Activated CD4-positive, alpha-beta T cell treated with anti-CD3 and anti-CD28 coated beads, Interleukin-2, amount 10 ng/mL, durations not matched to agents 7 days and 5 days (primary cell): ENCODE measurements around the gene CLASP2. TPM values are rescaled to one million over a fixed set of nuclear protein-coding genes. Genes with fewer than 3 reads are reported as not detected.

Experiments
- CTCF ChIA-PET: fragments of 350-600 bp; sonication (Branson Sonifier 250); formaldehyde crosslinking; loops from one replicate; lab custom pipeline; 2021; ENCODE audit warnings: antibody characterized with exemption; lab: Charles Lee
- POLR2A ChIA-PET: fragments of 350-600 bp; sonication (Branson Sonifier 250); formaldehyde crosslinking; loops from one replicate; lab custom pipeline; 2021; ENCODE audit warnings: antibody characterized with exemption; lab: Charles Lee
- DNase-seq: peaks from one replicate; pipeline ENCODE4 v3.0.0-alpha.2; 2020
- H3K27ac Mint-ChIP-seq: one replicate; pipeline ENCODE4 v1.8.0; 2021; ENCODE audit warnings: mild to moderate bottlenecking, moderate library complexity, mixed read lengths
- H3K27me3 Mint-ChIP-seq: one replicate; pipeline ENCODE4 v1.8.0; 2021; ENCODE audit warnings: mixed read lengths
- H3K36me3 Mint-ChIP-seq: one replicate; pipeline ENCODE4 v1.8.0; 2021; ENCODE audit warnings: low read depth, mixed read lengths
- H3K4me1 Mint-ChIP-seq: one replicate; pipeline ENCODE4 v1.8.0; 2021; ENCODE audit warnings: mixed read lengths
- H3K4me3 Mint-ChIP-seq: one replicate; pipeline ENCODE4 v1.8.0; 2021; ENCODE audit warnings: mild to moderate bottlenecking, moderate library complexity, mixed read lengths
- H3K9me3 Mint-ChIP-seq: one replicate; pipeline ENCODE4 v1.8.0; 2021; ENCODE audit warnings: mixed read lengths
- total RNA-seq, 2 experiments: library from RNA; stranded (reverse); gene quantifications; one replicate each; pipeline ENCODE4 v1.2.3, GENCODE V29; 2021

CLASP2 gene
- total RNA-seq, 2 experiments from 2014 or later: 45.0 to 54.8 TPM

- Mint-ChIP-seq H3K27me3 (no peaks in the 10 kb centered on the region), H3K4me3 (no peak overlapping the region), H3K27ac (no peak overlapping the region), H3K36me3 (peaks cover 20% of the 10 kb centered on the region), H3K4me1 (no peaks in the 10 kb centered on the region), H3K9me3 (no peaks in the 10 kb centered on the region)
- ChIA-PET POLR2A (no interaction called here), CTCF (interaction anchor here (1.0 kb wide), 1 partner anchor 56 kb away, joined by 3 read pairs; no protein-coding TSS in a partner anchor)
- no peak for DNase-seq
These were observed 142.7 kb downstream of the CLASP2 start for GRCh38 chr3:33575311-33575710.

GRCh38 chr3:33557829-33558228 is 160.2 kb downstream of the CLASP2 start:
- no peak overlapping the region for H3K4me3 Mint-ChIP-seq
- H3K36me3 Mint-ChIP-seq: peaks cover 9% of the 10 kb centered on the region
- no peaks in the 10 kb centered on the region for H3K27me3 Mint-ChIP-seq
- no peaks in the 10 kb centered on the region for H3K4me1 Mint-ChIP-seq
- POLR2A ChIA-PET: no interaction called here
- no peak overlapping the region for H3K27ac Mint-ChIP-seq
- DNase-seq: no peak
- CTCF ChIA-PET: interaction anchor here (0.6 to 0.8 kb wide), 2 partner anchors 12 to 1309 kb away, joined by 3 read pairs; no protein-coding TSS in a partner anchor
- H3K9me3 Mint-ChIP-seq: no peaks in the 10 kb centered on the region

GRCh38 chr3:33557279-33557678 is 160.8 kb downstream of the CLASP2 start:
- Mint-ChIP-seq H3K9me3 (no peaks in the 10 kb centered on the region), H3K27ac (no peak overlapping the region), H3K27me3 (no peaks in the 10 kb centered on the region), H3K4me3 (no peak overlapping the region), H3K36me3 (peaks cover 12% of the 10 kb centered on the region), H3K4me1 (no peaks in the 10 kb centered on the region)
- CTCF ChIA-PET: interaction anchor here (0.6 to 0.8 kb wide), 3 partner anchors 11 to 1309 kb away, joined by 3 read pairs; no protein-coding TSS in a partner anchor
- DNase-seq: no peak
- POLR2A ChIA-PET: no interaction called here

- Mint-ChIP-seq H3K36me3 (peaks cover 20% of the 10 kb centered on the region), H3K4me3 (no peak overlapping the region), H3K27me3 (no peaks in the 10 kb centered on the region), H3K9me3 (peaks cover 6% of the 10 kb centered on the region), H3K27ac (no peak overlapping the region), H3K4me1 (no peaks in the 10 kb centered on the region)
- DNase-seq: no peak
- POLR2A ChIA-PET: no interaction called here
- CTCF ChIA-PET: no interaction called here
These were observed 171.0 kb downstream of the CLASP2 start for GRCh38 chr3:33547101-33547500.

GRCh38 chr3:33544126-33544525 is 173.9 kb downstream of the CLASP2 start:
- peaks cover 17% of the 10 kb centered on the region for H3K36me3 Mint-ChIP-seq
- POLR2A ChIA-PET: no interaction called here
- H3K9me3 Mint-ChIP-seq: peaks cover 6% of the 10 kb centered on the region

GRCh38 chr3:33543601-33544000 is 174.5 kb downstream of the CLASP2 start:
- ChIA-PET CTCF (no interaction called here), POLR2A (no interaction called here)
- H3K4me3 Mint-ChIP-seq: no peak overlapping the region
- H3K4me1 Mint-ChIP-seq: no peaks in the 10 kb centered on the region
- no peak for DNase-seq
- peaks cover 4% of the 10 kb centered on the region for H3K9me3 Mint-ChIP-seq
- H3K27ac Mint-ChIP-seq: no peak overlapping the region
- H3K27me3 Mint-ChIP-seq: no peaks in the 10 kb centered on the region
- peaks cover 17% of the 10 kb centered on the region for H3K36me3 Mint-ChIP-seq

More at GRCh38 chr3:33544126-33544525, 173.9 kb downstream of the CLASP2 start:
- Mint-ChIP-seq H3K4me1 (no peaks in the 10 kb centered on the region), H3K4me3 (no peak overlapping the region), H3K27ac (no peak overlapping the region), H3K27me3 (no peaks in the 10 kb centered on the region)
- no peak for DNase-seq
- CTCF ChIA-PET: no interaction called here

GRCh38 chr3:33541918-33542317 is 176.1 kb downstream of the CLASP2 start:
- Mint-ChIP-seq H3K4me1 (no peaks in the 10 kb centered on the region), H3K36me3 (peaks cover 17% of the 10 kb centered on the region), H3K27me3 (no peaks in the 10 kb centered on the region), H3K9me3 (no peaks in the 10 kb centered on the region), H3K27ac (no peak overlapping the region), H3K4me3 (no peak overlapping the region)
- ChIA-PET POLR2A (no interaction called here), CTCF (no interaction called here)
- no peak for DNase-seq

GRCh38 chr3:33538678-33539339 is 179.2 kb downstream of the CLASP2 start:
- POLR2A ChIA-PET: interaction anchor here (0.7 kb wide), 1 partner anchor 260 kb away, joined by 11 read pairs; no protein-coding TSS in a partner anchor

GRCh38 chr3:33537133-33537532 is 180.9 kb downstream of the CLASP2 start:
- Mint-ChIP-seq H3K27me3 (no peaks in the 10 kb centered on the region), H3K9me3 (no peaks in the 10 kb centered on the region), H3K36me3 (peaks cover 30% of the 10 kb centered on the region), H3K4me1 (no peaks in the 10 kb centered on the region), H3K27ac (no peak overlapping the region), H3K4me3 (no peak overlapping the region)
- ChIA-PET POLR2A (interaction anchor here (0.6 kb wide), 1 partner anchor 96 kb away, joined by 22 read pairs; no protein-coding TSS in a partner anchor), CTCF (no interaction called here)
- DNase-seq: no peak

More at GRCh38 chr3:33538678-33539339, 179.2 kb downstream of the CLASP2 start:
- Mint-ChIP-seq H3K4me3 (no peak overlapping the region), H3K4me1 (no peaks in the 10 kb centered on the region), H3K27me3 (no peaks in the 10 kb centered on the region), H3K36me3 (peaks cover 28% of the 10 kb centered on the region), H3K27ac (no peak overlapping the region), H3K9me3 (no peaks in the 10 kb centered on the region)
- DNase-seq: no peak
- CTCF ChIA-PET: interaction anchor here (0.7 kb wide), 1 partner anchor 471 kb away, joined by 4 read pairs; no protein-coding TSS in a partner anchor

GRCh38 chr3:33526787-33527186 is 191.3 kb downstream of the CLASP2 start:
- CTCF ChIA-PET: interaction anchor here (0.6 kb wide), 1 partner anchor 825 kb away, joined by 4 read pairs; no protein-coding TSS in a partner anchor

GRCh38 chr3:33525232-33525631 is 192.8 kb downstream of the CLASP2 start:
- peaks cover 56% of the 10 kb centered on the region for H3K36me3 Mint-ChIP-seq
- H3K27me3 Mint-ChIP-seq: no peaks in the 10 kb centered on the region
- H3K4me3 Mint-ChIP-seq: no peak overlapping the region
- ChIA-PET CTCF (no interaction called here), POLR2A (no interaction called here)
- H3K9me3 Mint-ChIP-seq: peaks cover 30% of the 10 kb centered on the region
- H3K27ac Mint-ChIP-seq: no peak overlapping the region
- H3K4me1 Mint-ChIP-seq: no peaks in the 10 kb centered on the region
- no peak for DNase-seq

More at GRCh38 chr3:33526787-33527186, 191.3 kb downstream of the CLASP2 start:
- Mint-ChIP-seq H3K36me3 (peaks cover 65% of the 10 kb centered on the region), H3K9me3 (peaks cover 38% of the 10 kb centered on the region), H3K4me1 (no peaks in the 10 kb centered on the region), H3K27ac (no peak overlapping the region), H3K27me3 (no peaks in the 10 kb centered on the region), H3K4me3 (no peak overlapping the region)
- POLR2A ChIA-PET: no interaction called here
- no peak for DNase-seq

- H3K9me3 Mint-ChIP-seq: peaks cover 21% of the 10 kb centered on the region
- peaks cover 45% of the 10 kb centered on the region for H3K36me3 Mint-ChIP-seq
- no peaks in the 10 kb centered on the region for H3K4me1 Mint-ChIP-seq
- DNase-seq: no peak
- ChIA-PET CTCF (no interaction called here), POLR2A (interaction anchor here (0.7 kb wide), 1 partner anchor 28 kb away, joined by 3 read pairs; no protein-coding TSS in a partner anchor)
- H3K27me3 Mint-ChIP-seq: no peaks in the 10 kb centered on the region
- no peak overlapping the region for H3K4me3 Mint-ChIP-seq
- no peak overlapping the region for H3K27ac Mint-ChIP-seq
These were observed 194.9 kb downstream of the CLASP2 start for GRCh38 chr3:33523093-33523667.

- Mint-ChIP-seq H3K4me3 (no peak overlapping the region), H3K4me1 (no peaks in the 10 kb centered on the region)
- POLR2A ChIA-PET: no interaction called here
These were observed 196.3 kb downstream of the CLASP2 start for GRCh38 chr3:33521736-33522135.

More at GRCh38 chr3:33521736-33522135, 196.3 kb downstream of the CLASP2 start:
- DNase-seq: no peak
- CTCF ChIA-PET: no interaction called here
- Mint-ChIP-seq H3K27me3 (no peaks in the 10 kb centered on the region), H3K36me3 (peaks cover 35% of the 10 kb centered on the region), H3K27ac (no peak overlapping the region), H3K9me3 (peaks cover 11% of the 10 kb centered on the region)
